NCI-H128 (cell line): ENCODE measurements around the gene RABGGTA.

ENCODE experiments used
- DNase-seq: peaks from one replicate; lab custom pipeline; 2025; ENCODE audit not compliant: unreplicated experiment; lab: John Stamatoyannopoulos, UW

RABGGTA gene

DNA sequence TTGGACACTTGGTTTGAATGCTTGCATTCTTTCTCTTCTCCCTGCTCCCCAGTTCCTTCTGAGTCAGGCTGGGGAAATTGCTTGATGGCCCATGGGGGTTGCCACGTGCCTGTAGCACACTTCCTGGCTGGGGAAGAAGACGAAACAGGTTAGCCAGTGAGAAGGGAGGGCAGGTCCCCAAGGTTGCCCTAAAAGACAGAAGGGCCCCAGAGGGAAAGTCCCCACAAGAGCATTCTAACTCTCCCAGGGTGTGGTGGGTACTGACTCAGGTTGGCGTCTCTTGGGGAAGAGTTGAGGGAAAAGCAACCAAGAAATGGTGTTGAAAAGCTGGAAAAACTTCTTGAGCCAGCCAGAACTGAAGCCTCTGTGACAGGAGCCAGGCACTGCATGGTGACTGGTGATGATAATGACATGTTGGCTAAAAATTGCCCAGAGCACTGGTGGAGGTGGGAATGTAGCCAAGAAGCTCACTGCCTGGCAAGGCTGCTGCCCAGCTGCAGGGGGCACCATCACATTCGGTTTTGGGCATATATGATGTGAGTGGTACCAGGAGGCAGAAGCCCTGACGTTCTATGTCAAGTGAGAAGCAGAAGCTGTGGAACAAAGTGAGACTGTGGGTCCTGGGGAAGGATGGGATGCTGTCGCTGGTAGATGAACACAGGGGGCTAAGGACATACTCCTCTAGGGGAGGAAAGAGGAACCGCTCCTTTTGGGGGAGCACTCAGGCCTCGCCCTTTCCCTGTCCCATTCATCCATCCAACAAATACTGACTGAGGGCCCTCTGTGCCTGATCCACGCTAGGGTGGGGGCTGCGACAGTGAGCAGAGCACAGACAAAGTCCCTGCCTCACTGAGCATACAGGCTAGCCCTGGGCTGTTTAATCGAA is 8.1 kb upstream of the RABGGTA start:
- DNase-seq: no peak

DNA sequence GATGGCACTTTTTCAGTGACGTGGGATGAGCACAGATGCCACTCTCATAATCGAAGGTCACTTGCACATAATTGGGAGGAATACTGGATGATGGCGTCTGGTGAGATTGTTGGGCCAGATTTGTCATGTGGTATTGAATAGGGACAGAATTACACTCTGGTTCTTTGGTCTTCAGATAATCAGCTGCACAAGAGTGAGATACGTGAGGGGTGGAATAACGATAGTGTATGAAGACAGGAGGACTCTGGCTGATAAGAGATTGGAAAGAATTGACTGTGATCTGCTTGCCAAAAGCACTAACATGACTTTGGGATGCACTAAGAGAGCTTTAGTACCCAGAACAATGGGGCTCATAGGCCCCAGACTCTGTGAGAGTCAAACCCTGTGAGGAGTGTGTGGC is 7.0 kb upstream of the RABGGTA start:
- no peak for DNase-seq

DNA sequence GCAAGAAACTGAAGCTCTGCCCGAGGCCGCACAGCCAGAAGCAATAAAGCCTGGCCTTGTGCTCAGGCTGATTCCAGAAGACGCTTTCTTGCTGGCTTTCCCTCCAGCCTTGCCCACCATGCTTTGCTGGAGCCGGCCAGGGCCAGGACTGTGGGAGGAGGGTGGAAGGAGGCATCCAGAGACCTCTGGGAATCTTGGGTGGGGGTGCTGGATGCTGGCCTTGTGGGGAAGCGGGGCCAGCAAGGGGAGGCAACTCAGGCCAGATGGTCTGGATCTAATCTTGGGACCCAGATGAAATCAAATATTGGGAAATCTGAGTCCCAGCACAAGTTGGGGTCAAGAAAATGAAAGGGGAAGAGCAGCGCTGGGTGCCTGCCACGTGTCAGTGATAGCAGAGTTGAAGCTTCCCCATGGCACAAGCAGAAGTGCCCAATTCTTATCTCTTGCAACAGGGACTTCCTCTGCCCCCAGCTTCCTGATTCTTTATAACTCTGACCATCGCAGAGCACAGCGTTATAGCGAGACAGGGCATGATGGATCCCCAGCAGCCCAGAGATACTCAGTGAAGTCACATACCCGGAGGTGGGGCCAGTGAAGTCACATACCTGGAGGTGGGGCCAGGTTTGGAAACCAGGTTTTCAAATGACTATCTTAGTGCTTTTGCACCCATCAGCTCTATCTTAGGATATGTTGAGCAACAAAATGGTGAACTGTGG is 6.4 kb upstream of the RABGGTA start:
- DNase-seq: no peak

DNA sequence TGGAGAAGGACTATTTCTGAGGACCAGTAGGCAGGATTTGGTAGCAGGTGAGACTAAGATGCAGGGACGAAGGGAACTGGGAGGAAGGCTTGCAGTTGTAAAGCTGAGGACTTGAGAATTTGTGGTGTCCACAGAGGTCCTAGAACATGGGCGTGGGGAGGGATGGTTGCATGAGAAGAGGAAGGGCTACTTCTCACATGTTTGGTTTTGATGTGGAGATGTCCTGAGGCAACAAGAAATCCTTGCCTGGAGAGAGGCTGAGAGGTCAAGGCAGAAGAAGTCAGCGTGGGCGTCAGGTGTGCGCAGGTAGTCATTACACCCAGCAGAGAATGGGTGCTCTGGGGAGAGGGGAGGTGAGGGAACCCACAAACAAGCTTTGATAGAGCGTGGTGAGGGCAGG is 5.7 kb upstream of the RABGGTA start:
- no peak for DNase-seq

DNA sequence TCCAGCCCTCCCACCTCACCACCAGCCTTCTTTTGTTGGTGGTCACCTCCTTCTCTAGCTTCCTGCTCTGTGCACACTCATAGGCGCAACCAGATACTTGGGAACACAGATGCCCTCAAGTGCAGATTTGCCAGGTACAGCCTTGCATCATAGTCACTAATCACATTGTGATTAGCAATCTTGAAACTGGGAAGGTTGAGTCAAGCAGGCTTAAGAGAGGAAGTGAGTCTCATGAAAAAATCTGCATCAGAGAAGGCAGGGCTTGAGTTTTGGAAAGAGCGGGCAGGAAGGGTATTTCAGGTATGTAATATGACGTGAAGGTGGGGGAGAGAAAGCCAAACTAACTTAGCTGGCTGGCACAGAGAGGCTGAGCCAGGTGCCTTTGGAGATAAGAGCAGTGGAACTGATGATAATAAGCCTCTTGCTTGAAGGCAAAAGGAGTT is 2.7 kb upstream of the RABGGTA start:
- no peak for DNase-seq

DNA sequence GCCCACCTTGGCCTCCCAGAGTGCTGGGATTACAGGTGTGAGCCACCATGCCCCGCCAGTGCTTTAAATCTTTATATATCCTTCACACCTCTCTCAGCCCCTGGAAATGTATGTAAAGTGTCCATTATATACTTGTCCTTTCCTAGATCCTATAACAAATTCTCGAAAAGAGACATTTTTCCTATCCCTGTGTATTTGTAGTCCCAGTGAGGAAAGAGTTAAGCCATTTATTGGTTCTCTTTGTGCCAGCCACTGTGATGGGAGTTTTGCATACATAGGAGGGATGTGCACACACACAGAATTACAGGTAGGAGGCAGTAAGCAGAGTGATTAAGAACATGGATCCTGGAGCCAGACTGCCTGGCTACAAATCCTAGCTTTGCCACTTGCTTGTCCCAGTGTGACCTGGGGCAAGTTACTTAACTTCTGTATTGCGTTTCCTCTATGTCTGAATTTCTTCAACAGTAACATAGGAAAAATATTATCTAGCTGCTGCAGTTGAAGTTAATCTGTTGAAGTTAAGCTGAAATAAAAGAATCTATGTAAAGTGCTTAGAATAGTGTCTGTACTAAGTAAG is 2.1 kb upstream of the RABGGTA start:
- no peak for DNase-seq

DNA sequence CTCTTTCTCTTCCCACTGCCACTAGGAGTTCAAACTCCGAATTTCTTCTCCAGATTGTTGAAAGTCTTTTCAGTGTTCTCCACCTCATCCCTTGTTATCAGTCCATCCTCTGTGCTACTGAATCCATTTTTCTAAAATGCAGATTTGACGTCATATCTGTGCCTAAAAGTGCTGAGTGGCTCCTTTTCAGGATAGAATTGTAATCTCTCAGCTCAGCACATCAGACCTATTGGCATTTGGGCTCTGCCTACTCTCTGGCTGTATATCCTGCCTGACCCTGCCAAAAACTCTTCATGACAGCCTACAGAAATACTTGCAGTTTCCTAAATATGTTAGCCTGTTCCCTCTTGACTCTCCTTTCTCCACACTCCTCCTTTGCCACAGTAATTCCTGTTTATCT is 1.1 kb upstream of the RABGGTA start:
- no peak for DNase-seq

DNA sequence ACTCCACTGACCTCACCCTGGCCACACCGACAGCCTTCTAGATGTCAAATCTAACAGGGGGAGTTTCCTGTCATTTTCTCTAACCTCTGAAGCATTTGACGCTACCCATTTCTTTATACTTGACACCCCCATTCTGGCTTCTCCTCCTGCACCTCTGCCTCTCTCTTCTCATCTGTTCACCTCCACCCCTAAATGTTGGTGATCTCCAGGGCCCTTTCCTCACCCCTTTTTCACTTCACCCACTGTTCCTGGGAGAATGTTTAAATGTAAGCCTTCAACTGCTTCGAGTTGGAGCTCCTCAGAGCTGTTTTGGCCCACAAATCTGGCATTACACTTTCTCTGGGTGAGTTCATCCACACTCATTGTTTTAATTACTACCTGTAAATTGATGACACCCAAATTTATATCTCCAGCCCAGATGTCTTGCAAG is 452 bp upstream of the RABGGTA start:
- DNase-seq: no peak

DNA sequence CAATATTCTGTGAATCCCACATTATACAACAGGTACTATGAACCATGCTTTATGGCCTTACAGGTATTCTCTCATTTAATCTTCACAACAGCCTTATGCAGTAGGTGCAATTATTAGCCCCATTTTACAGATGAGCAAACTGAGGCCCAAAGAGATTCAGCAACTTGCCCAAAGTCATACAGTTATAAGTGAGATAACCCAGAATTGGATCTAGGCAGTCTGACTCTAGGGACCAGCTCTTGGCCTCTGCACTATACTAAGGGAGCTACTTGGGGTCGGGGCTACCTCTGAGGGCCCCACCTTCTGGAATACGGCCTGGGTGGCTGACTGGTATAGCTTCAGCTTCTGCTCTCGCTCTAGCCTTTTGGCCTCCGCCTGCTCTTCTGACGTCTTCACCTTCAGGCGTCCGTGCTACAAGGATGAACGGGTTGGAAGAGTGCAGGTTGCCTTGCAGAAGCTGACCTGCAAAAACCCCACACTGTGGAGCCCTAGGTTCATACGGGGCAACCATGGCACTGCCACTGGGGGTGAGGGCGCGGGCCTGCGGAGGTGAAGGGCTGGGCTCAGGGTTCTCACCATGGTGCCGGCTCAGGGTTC is 762 bp downstream of the RABGGTA start:
- DNase-seq: no peak

DNA sequence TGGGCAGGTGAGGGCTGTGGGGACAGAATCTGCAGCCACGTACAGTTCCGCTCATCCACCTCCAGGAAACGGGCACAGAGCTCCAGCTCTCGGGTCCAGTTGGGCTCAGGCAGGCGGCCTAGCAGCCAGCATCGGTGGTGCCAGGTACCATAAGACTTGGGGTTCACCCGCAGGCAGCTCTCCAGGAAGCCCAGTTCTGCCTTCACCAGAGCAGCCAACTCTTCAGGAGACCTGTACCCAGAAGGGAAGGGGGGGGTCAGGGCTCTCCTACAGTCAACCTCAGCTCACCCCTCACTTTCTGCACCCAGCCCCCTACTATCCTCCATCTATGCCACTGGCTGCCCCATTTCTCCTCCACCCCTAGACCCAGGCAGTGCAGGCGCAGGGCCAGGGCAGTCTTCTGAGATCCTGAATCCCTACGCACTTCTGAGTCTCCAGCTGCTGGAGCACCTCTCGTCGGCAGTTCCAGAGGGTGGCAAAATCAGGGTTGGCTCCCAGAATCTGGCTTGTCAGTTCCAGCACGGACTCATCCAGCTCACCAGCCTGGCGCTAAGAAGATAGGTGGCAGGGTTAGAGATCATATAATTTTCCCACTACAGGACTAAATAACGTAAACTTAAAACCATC is 1.4 kb downstream of the RABGGTA start:
- DNase-seq: no peak

DNA sequence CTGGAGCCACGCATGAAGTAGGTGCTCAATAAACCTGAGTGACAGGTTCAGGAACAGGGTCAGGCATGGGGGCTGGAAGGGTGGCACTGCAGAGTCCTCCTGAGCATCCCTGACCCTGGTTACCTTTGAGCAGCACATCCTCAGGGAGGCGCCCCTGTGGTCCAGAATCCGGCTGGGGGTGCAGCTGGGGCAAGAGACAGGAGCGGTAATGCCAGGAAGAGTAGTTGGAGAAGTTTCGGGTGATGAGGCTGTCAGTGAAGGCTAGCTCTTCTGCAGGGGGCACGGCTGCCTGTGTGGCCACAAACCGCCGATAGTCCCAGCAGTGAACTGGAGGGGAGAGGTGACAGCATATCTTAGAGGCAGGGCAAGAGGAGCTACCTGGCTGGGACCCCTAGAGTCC is 2.0 kb downstream of the RABGGTA start:
- DNase-seq: no peak

DNA sequence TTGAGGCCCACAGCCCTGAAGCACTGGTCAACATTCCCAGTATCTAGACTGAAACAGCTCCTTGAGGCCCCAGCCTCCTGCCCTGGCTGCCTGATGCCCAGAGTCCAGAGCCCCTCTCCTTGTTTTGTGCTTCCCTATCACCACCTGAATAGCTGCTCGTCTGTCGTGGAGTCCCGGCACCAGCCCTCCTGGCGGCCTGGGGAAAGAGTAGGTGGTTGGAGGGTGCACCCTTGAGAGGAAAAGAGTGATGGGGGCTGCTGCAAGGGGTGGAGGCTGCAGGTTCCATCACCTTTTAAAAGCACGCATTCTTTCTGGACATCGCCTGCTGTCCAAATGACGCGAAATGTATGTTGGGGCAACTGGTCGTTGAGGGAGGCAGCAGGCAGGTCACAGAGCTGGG is 3.2 kb downstream of the RABGGTA start:
- DNase-seq: no peak

DNA sequence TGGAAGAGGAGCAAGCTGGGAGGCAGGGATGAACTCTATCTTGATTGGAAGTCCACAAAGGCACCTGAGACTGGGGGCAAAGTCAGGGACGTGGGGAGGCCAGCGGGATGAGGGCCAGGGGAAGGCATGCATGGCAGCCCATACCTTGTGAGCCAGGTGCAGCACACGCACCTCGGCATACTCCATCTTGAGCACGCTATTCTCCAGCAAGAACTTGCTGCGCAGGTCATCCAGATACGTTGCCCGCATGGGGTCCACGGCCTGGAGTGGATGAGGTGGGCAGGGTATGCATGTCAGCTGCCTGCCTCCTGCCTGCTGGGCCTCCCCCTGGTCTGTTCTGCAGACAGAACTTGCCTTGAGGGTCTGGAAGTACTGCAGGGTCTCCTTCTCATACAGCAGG is 3.9 kb downstream of the RABGGTA start:
- DNase-seq: no peak

DNA sequence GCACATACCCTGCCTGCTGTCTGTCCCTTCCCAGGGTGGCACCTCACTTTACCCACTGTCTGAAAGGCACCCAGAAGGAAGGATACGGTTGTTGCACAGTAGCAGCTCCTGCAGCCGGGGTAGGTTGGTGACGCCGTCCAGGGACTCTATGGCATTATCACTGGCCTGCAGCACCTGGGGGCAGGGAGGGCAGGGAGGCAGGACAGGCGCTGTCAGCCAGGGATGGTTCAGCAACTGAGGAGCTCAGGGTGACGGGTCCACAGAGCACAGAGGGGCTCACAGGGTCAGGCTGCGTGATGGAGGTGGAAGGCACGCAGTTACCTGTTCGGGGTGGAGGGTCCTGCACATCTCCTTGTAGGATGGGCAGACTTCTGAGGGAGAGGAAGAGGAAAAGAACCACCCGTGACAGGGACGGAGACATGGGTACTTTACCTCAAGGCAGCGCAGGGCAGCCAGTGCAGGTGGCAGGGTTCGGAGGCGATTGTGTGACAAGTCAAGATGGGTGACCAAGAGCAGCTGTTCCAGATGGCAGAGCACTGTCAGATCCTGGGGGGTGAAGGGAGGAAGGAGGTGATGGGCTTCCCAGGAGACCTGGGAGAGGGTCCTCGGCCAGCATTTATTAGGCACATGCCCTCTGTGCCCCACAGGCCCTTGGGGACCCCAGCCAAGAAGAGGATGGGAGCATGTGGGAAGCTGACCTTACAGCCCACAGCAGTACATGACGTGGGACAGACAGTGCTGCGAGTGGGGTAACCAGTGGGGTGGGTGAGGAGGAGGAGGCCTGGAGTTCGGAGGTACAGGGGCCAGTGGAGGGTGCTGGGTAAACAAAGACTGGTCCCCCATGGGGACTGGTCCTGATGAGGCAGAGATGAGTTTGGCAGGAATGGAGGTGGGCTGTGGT is 4.8 kb downstream of the RABGGTA start:
- no peak for DNase-seq

DNA sequence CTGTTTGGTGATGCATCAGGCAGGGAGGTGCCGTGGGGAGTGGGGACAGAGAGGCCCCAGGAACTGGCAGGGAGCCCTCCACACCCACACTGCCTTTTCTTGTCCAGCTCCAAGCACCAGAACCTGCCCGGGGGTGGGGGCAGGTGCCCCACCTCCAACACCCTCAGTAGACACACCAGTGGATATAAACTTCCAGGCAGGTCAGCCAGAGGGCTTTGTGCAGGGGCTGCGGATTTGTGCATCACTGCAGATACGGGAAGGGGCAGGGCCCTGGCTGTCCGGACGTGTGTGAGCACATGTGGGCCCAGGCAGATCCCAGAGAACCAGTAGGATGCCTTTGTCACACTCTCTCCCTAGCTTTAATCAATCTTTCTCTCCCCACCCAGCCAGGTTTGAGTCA is 7.1 kb downstream of the RABGGTA start:
- no peak for DNase-seq

DNA sequence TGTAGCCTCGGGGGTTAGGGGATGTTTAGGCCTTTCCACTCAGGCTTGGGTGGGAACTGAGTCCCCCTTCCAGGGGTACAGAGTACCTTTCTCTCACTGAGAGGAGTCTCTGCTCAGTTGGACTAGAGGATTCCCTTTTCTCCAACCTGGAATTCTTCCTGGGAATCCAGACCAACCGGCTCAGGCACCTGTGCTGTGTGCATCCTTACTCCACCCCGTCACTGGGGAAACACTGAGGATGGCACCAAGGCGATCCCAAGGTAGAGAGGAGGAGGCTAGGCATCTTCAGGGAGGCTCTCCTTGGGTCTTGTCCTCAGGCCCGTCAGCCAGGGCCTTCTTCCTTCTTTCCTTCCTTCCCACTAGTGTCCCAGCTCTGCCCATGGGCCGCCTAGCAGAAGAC is 7.5 kb downstream of the RABGGTA start:
- DNase-seq: no peak

DNA sequence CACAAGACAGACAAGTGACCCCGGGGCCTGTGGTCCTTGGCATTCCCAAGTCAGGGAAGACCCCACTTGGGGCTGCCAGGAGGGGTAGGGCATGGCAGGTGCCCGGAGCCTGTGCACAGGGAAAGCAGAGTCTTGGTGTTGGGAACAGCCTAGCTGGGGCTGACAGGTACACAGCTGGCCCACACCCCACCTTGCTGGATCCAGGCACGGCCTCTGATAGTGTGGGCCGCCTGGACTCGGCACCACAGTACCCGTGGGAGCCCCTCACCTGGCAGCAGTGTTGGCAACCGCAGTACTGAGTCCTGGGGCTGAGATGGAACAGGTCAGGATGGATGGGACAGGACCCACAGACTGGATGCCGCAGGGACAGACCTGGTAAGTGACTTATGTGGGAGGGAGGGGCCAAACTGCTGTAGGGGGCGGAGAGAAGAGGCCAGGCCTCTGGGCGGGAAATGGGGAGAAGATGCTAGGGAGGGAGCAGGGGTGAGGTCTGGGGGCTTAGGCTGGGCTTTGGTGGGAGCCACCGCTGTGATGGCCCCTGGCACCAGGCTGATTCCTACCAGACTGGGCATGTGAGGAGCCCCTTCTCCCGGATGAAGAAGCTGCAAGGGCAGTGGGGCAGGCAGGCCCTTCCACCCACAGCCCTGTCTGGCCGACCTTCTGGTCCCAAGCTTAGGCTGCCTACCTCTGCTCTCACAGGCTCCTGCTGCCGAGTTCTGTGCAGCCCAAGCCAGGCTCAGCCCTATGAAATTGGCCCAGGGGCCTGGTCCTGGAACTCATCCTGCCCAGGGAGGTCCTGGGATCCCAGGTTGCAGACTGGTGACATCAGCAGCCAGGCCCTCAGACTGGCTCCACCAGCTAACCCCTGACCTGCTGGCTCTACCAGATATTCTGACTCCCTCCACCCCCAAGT is 8.3 kb downstream of the RABGGTA start, which contains the start of gene TGM1:
Gene TGM1 (minus strand): TSS at position 357 of the 913 bp plus-strand sequence. CDS start 825 bp downstream, outside the sequence.
- no peak for DNase-seq

DNA sequence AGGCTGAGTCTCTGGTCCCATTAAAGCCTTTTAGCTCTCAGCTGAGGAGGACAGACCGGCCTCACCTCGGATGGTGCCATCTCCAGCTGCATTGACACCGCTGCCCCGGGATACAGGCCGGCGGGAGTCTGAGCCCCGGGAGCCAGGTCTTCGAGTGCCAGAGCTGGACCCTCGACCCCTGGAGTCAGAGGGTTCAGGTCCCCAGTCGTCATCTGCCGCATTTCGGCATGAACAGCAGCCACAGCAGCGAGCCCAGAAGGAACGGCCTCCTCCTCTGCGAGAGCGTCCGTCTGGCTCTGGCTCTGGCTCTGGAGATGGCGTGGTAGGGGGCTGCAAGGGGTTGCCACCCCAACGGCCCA is 9.4 kb downstream of the RABGGTA start:
- DNase-seq: no peak
